H9 (cell line): ENCODE results near the gene PPP1R16B. TPM values are rescaled to one million over a fixed set of nuclear protein-coding genes. Genes with fewer than 3 reads are reported as not detected.

Experiments
- DNase-seq: peaks from one replicate; pipeline ENCODE4 v3.0.0-alpha.2; 2017
- H2AFZ ChIP-seq: one replicate; pipeline ENCODE4 v1.6.1; 2013; ENCODE audit warnings: mild to moderate bottlenecking, low read length, control low read depth, moderate library complexity
- H2AK5ac ChIP-seq: 2 replicates; pipeline ENCODE4 v1.6.1; 2013; ENCODE audit warnings: low read length, control low read depth, mixed read lengths; ENCODE audit not compliant: insufficient read length
- H2BK120ac ChIP-seq: one replicate; pipeline ENCODE4 v1.6.1; 2013; ENCODE audit warnings: low read depth, mild to moderate bottlenecking, low read length, control low read depth, inconsistent platforms; ENCODE audit not compliant: poor library complexity, severe bottlenecking
- H2BK12ac ChIP-seq: 2 replicates; pipeline ENCODE4 v1.6.1; 2013; ENCODE audit warnings: low read length, control low read depth, mixed read lengths, low read depth; ENCODE audit not compliant: insufficient read length
- H2BK15ac ChIP-seq: 2 replicates; pipeline ENCODE4 v1.6.1; 2013; ENCODE audit warnings: low read depth, low read length, control low read depth
- H2BK20ac ChIP-seq: one replicate; pipeline ENCODE4 v1.6.1; 2013; ENCODE audit warnings: low read depth, mild to moderate bottlenecking, low read length, control low read depth, inconsistent platforms; ENCODE audit not compliant: poor library complexity, severe bottlenecking
- H2BK5ac ChIP-seq: 2 replicates; pipeline ENCODE4 v1.6.1; 2013; ENCODE audit warnings: low read length, control low read depth, mixed read lengths; ENCODE audit not compliant: insufficient read length
- H3K14ac ChIP-seq: 2 replicates; pipeline ENCODE4 v1.6.1; 2013; ENCODE audit warnings: low read length, control low read depth; ENCODE audit not compliant: insufficient read depth
- H3K18ac ChIP-seq: 2 replicates; pipeline ENCODE4 v1.6.1; 2013; ENCODE audit warnings: low read depth, mild to moderate bottlenecking, mixed read lengths, low read length, control low read depth; ENCODE audit not compliant: insufficient read length
- H3K23ac ChIP-seq: 2 replicates; pipeline ENCODE4 v1.6.1; 2013; ENCODE audit warnings: low read length, control low read depth, mixed read lengths, low read depth; ENCODE audit not compliant: insufficient read length
- H3K23me2 ChIP-seq: 2 replicates; pipeline ENCODE4 v1.6.1; 2013; ENCODE audit warnings: low read depth, mild to moderate bottlenecking, mixed read lengths, low read length, control low read depth; ENCODE audit not compliant: insufficient read length, poor library complexity, severe bottlenecking
- H3K27ac ChIP-seq: 2 replicates; pipeline ENCODE4 v1.5.1; 2013; ENCODE audit warnings: low read length, control low read depth, mixed read lengths, low read depth; ENCODE audit not compliant: insufficient read length
- H3K27me3 ChIP-seq: 2 replicates; pipeline ENCODE4 v1.6.1; 2013; ENCODE audit warnings: low read length, control low read depth, inconsistent platforms; ENCODE audit not compliant: insufficient read depth
- H3K4ac ChIP-seq: 2 replicates; pipeline ENCODE4 v1.6.1; 2013; ENCODE audit warnings: low read depth, mild to moderate bottlenecking, control low read depth, inconsistent platforms, low read length, moderate library complexity
- H3K4me1 ChIP-seq: 2 replicates; pipeline ENCODE4 v1.6.1; 2013; ENCODE audit warnings: low read length, control low read depth, inconsistent platforms; ENCODE audit not compliant: insufficient read depth
- H3K4me2 ChIP-seq: 2 replicates; pipeline ENCODE4 v1.6.1; 2013; ENCODE audit warnings: low read length, control low read depth, mixed read lengths; ENCODE audit not compliant: insufficient read length, insufficient read depth
- H3K56ac ChIP-seq: 2 replicates; pipeline ENCODE4 v1.6.1; 2013; ENCODE audit warnings: low read depth, mild to moderate bottlenecking, mixed read lengths, low read length, control low read depth; ENCODE audit not compliant: insufficient read length
- H3K79me1 ChIP-seq: 2 replicates; pipeline ENCODE4 v1.6.1; 2013; ENCODE audit warnings: low read depth, mild to moderate bottlenecking, moderate library complexity, low read length, control low read depth, inconsistent platforms; ENCODE audit not compliant: insufficient read depth, poor library complexity, severe bottlenecking
- H3K79me2 ChIP-seq: 2 replicates; pipeline ENCODE4 v1.6.1; 2013; ENCODE audit warnings: low read length, control low read depth, inconsistent platforms; ENCODE audit not compliant: insufficient read depth
- H3K9ac ChIP-seq: 2 replicates; pipeline ENCODE4 v1.6.1; 2013; ENCODE audit warnings: low read length, control low read depth, mixed read lengths; ENCODE audit not compliant: insufficient read length; ENCODE audit errors: extremely low read depth
- H3K9me3 ChIP-seq: one replicate; pipeline ENCODE4 v1.6.1; 2013; ENCODE audit warnings: low read depth, low read length, inconsistent platforms; ENCODE audit not compliant: control insufficient read depth
- H3T11ph ChIP-seq: one replicate; pipeline ENCODE4 v1.6.1; 2013; ENCODE audit warnings: mild to moderate bottlenecking, low read length, control low read depth, inconsistent platforms
- H4K20me1 ChIP-seq: one replicate; pipeline ENCODE4 v1.6.1; 2013; ENCODE audit not compliant: control insufficient read depth, insufficient read length, insufficient read depth
- H4K5ac ChIP-seq: 2 replicates; pipeline ENCODE4 v1.6.1; 2013; ENCODE audit warnings: low read depth, mild to moderate bottlenecking, mixed read lengths, low read length, control low read depth; ENCODE audit not compliant: insufficient read length
- H4K8ac ChIP-seq: replicated peaks from 2 replicates; pipeline ENCODE4 v1.6.1; 2013; ENCODE audit warnings: low read length, control low read depth, mixed read lengths, low read depth; ENCODE audit not compliant: insufficient read length
- H4K91ac ChIP-seq: 2 replicates; pipeline ENCODE4 v1.6.1; 2013; ENCODE audit warnings: low read depth, mild to moderate bottlenecking, moderate library complexity, mixed read lengths, low read length, control low read depth; ENCODE audit not compliant: insufficient read length
- H3K27ac Mint-ChIP-seq, 3 experiments: 2 replicates in 2 of 3; 3 replicates in 1 of 3; pipeline ENCODE4 v1.8.0; 2020 to 2021; ENCODE audit warnings: mixed read lengths in 3 of 3, mild to moderate bottlenecking in 1 of 3, moderate library complexity in 1 of 3
- H3K27me3 Mint-ChIP-seq: 2 replicates; pipeline ENCODE4 v1.8.0; 2021; ENCODE audit warnings: low read depth, mild to moderate bottlenecking, moderate library complexity, mixed read lengths
- H3K36me3 Mint-ChIP-seq, 3 experiments: 2 replicates in 2 of 3; 3 replicates in 1 of 3; pipeline ENCODE4 v1.8.0; 2020 to 2021; ENCODE audit warnings: low read depth in 3 of 3, mixed read lengths in 3 of 3; ENCODE audit not compliant: insufficient read depth in 1 of 3
- H3K4me1 Mint-ChIP-seq, 2 experiments: 2 replicates each; pipeline ENCODE4 v1.8.0; 2020; ENCODE audit warnings: mixed read lengths in 2 of 2
- H3K4me3 Mint-ChIP-seq, 2 experiments: 2 replicates in 1 of 2; 3 replicates in 1 of 2; pipeline ENCODE4 v1.8.0; 2020 to 2021; ENCODE audit warnings: mild to moderate bottlenecking in 2 of 2, mixed read lengths in 2 of 2, moderate library complexity in 1 of 2
- H3K9me3 Mint-ChIP-seq, 2 experiments: 2 replicates in 1 of 2; 3 replicates in 1 of 2; pipeline ENCODE4 v1.8.0; 2020; ENCODE audit warnings: mild to moderate bottlenecking in 2 of 2, mixed read lengths in 2 of 2, moderate library complexity in 1 of 2
- total RNA-seq: library from RNA; stranded (reverse); gene quantifications from 2 replicates; pipeline ENCODE4 v1.2.1, GENCODE V29; 2021
- TF ChIP-seq, protein P1 (sequence below): fragments of 200-600 bp; sonication (generic); conservative IDR thresholded peaks from 3 replicates; pipeline ENCODE4 v1.8.0; 2021; ENCODE audit warnings: antibody characterized with exemption, mild to moderate bottlenecking

The PPP1R16B gene
- total RNA-seq, 1 experiment from 2014 or later: 8.2 TPM

DNA sequence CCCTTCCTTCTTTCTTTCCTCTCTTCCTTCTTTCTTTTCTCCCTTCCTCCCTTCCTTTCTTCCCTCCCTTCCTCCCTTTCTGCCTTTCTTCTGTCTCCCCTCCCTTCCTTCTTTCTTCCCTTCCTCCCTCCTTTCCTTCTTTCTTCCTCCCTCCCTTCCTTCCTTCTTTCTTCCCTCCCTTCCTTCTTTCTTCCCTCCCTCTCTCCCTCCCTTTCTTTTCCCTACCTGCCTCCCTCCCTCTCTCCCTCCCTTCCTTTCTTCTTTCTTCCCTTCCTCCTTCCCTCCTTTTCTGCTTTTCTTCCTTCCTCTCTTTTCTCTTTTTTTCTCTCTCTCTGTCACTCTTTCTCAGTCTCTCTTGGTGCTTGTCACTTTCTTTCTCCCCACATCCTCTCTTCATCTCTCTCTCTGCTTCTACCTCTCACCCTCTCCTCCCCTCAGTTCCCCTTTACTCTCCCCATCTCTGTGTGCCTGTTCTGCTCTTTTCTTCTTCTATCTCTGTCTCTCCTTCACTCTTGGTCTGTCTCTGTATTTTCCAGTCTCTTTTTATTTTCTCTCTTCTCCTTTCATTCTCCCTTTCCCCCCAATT, 90.6 kb downstream of the PPP1R16B start:
- Histone ChIP-seq H3K4ac (no peak overlapping the region), H3K18ac (no peak overlapping the region), H3K27me3 (no peaks in the 10 kb centered on the region), H3K23ac (no peak overlapping the region), H3K4me2 (no peak overlapping the region), H2BK15ac (no peak overlapping the region), H4K20me1 (no peaks in the 10 kb centered on the region), H3K56ac (no peak overlapping the region), H3K23me2 (peaks cover 5% of the 10 kb centered on the region), H3K9ac (no peak overlapping the region), H2BK20ac (no peak overlapping the region), H3K9me3 (no peaks in the 10 kb centered on the region), H4K5ac (no peak overlapping the region), H4K8ac (no peak overlapping the region), H3K27ac (no peak overlapping the region), H2AFZ (no peak overlapping the region), H3K4me1 (peaks cover 3% of the 10 kb centered on the region; the same call in 1 of the 2 replicates), H2BK5ac (no peak overlapping the region), H3K79me2 (no peaks in the 10 kb centered on the region), H3K14ac (no peak overlapping the region), H4K91ac (no peak overlapping the region), H3K79me1 (no peaks in the 10 kb centered on the region), H2BK120ac (no peak overlapping the region), H2AK5ac (no peak overlapping the region), H3T11ph (no peak overlapping the region), H2BK12ac (no peak overlapping the region)
- Mint-ChIP-seq H3K9me3 (no peaks in the 10 kb centered on the region), H3K4me1 (peaks cover 18 to 19% of the 10 kb centered on the region in 2 experiments), H3K4me3 (no peak overlapping the region), H3K27me3 (peaks cover 1% of the 10 kb centered on the region; the same call in 1 of the 2 replicates), H3K27ac (no peak overlapping the region), H3K36me3 (no peaks in the 10 kb centered on the region; a peak in 2 of 7 replicates)
- DNase-seq: no peak
- TF ChIP-seq, protein P1, sequence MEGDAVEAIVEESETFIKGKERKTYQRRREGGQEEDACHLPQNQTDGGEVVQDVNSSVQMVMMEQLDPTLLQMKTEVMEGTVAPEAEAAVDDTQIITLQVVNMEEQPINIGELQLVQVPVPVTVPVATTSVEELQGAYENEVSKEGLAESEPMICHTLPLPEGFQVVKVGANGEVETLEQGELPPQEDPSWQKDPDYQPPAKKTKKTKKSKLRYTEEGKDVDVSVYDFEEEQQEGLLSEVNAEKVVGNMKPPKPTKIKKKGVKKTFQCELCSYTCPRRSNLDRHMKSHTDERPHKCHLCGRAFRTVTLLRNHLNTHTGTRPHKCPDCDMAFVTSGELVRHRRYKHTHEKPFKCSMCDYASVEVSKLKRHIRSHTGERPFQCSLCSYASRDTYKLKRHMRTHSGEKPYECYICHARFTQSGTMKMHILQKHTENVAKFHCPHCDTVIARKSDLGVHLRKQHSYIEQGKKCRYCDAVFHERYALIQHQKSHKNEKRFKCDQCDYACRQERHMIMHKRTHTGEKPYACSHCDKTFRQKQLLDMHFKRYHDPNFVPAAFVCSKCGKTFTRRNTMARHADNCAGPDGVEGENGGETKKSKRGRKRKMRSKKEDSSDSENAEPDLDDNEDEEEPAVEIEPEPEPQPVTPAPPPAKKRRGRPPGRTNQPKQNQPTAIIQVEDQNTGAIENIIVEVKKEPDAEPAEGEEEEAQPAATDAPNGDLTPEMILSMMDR: no peak
